Measurements from ENCODE around the gene GMPR.

GMPR gene

GRCh38 chr6:16238057-16238962 is at the start of gene GMPR:
GMPR (plus strand) TSS chr6:16238587; CDS start chr6:16238694, 107 bp downstream.
- DNase-seq (ENCODE audit: low read depth in 2 of 3, low spot score in 2 of 3), result peak; percentile 30 to 55 (median 30)

GRCh38 chr6:16190214-16190613 is 48.2 kb upstream of the GMPR start:
- DNase-seq (ENCODE audit: low read depth in 2 of 3, low spot score in 2 of 3), result no peak

GRCh38 chr6:16196260-16196983 is 42.0 kb upstream of the GMPR start:
- no peak for DNase-seq (ENCODE audit: low read depth in 2 of 3, low spot score in 2 of 3)

GRCh38 chr6:16196984-16197546 is 41.3 kb upstream of the GMPR start:
- DNase-seq (ENCODE audit: low read depth in 2 of 3, low spot score in 2 of 3), result no peak

GRCh38 chr6:16198061-16198705 is 40.2 kb upstream of the GMPR start:
- DNase-seq (ENCODE audit: low read depth in 2 of 3, low spot score in 2 of 3), result no peak

GRCh38 chr6:16199804-16200203 is 38.6 kb upstream of the GMPR start:
- DNase-seq (ENCODE audit: low read depth in 2 of 3, low spot score in 2 of 3), result no peak

- DNase-seq (ENCODE audit: low read depth in 2 of 3, low spot score in 2 of 3), result no peak
Observed at GRCh38 chr6:16200321-16200883, 38.0 kb upstream of the GMPR start.

- no peak for DNase-seq (ENCODE audit: low read depth in 2 of 3, low spot score in 2 of 3)
Observed at GRCh38 chr6:16201706-16202105, 36.7 kb upstream of the GMPR start.

- DNase-seq (ENCODE audit: low read depth in 2 of 3, low spot score in 2 of 3), result no peak
Observed at GRCh38 chr6:16204653-16205376, 33.6 kb upstream of the GMPR start.

GRCh38 chr6:16205377-16206144 is 32.8 kb upstream of the GMPR start:
- DNase-seq (ENCODE audit: low read depth in 2 of 3, low spot score in 2 of 3), result no peak

- no peak for DNase-seq (ENCODE audit: low read depth in 2 of 3, low spot score in 2 of 3)
Observed at GRCh38 chr6:16206595-16207037, 31.8 kb upstream of the GMPR start.

GRCh38 chr6:16208989-16209388 is 29.4 kb upstream of the GMPR start:
- no peak for DNase-seq (ENCODE audit: low read depth in 2 of 3, low spot score in 2 of 3)

GRCh38 chr6:16209539-16209938 is 28.8 kb upstream of the GMPR start:
- DNase-seq (ENCODE audit: low read depth in 2 of 3, low spot score in 2 of 3), result no peak

GRCh38 chr6:16212276-16212675 is 26.1 kb upstream of the GMPR start:
- DNase-seq (ENCODE audit: low read depth in 2 of 3, low spot score in 2 of 3), result no peak

GRCh38 chr6:16216501-16217155 is 21.8 kb upstream of the GMPR start:
- DNase-seq (ENCODE audit: low read depth in 2 of 3, low spot score in 2 of 3), result no peak

- DNase-seq (ENCODE audit: low read depth in 2 of 3, low spot score in 2 of 3), result no peak
Observed at GRCh38 chr6:16217156-16217721, 21.1 kb upstream of the GMPR start.

GRCh38 chr6:16222826-16223225 is 15.6 kb upstream of the GMPR start:
- no peak for DNase-seq (ENCODE audit: low read depth in 2 of 3, low spot score in 2 of 3)

GRCh38 chr6:16223362-16223761 is 15.0 kb upstream of the GMPR start:
- no peak for DNase-seq (ENCODE audit: low read depth in 2 of 3, low spot score in 2 of 3)

- DNase-seq (ENCODE audit: low read depth in 2 of 3, low spot score in 2 of 3), result no peak
Observed at GRCh38 chr6:16224409-16224808, 14.0 kb upstream of the GMPR start.
